ENCODE measurements around the gene TERT.

- TF ChIP-seq CTCF (IDR thresholded peaks at IDR 0.05) (no peak), POLR2A (IDR thresholded peaks at IDR 0.05) (no peak), POLR2AphosphoS5 (IDR thresholded peaks at IDR 0.05) (no peak)
Measured at GRCh38 chr5:1324301-1324700, 29.4 kb upstream of the TERT start.

Measured in prostate gland (tissue), 2 donors.